ENCODE results near the gene LGALS13. TPM values are rescaled to one million over a fixed set of nuclear protein-coding genes. Genes with fewer than 3 reads are reported as not detected.

LGALS13 gene, protein sequence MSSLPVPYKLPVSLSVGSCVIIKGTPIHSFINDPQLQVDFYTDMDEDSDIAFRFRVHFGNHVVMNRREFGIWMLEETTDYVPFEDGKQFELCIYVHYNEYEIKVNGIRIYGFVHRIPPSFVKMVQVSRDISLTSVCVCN
- total RNA-seq, result not detected

DNA sequence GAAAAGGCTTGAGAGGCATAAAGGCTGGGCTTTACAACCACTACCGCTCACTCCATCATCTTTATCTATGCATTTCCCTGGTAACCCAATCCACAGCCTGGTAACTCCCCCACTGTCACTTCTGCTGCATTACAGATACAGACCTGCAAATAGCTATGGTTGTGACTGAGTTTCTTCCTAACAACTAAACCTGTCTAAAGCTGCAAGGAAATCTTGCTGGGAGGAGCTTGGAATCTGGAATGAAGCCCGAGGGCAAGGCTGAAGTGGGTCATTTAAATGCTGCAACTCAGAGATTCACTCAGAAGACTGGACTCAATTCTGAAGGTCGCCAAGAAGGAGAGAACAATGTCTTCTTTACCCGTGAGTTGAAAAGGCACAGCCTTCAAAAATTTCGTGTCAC lies at the start of gene LGALS13:
Gene LGALS13 (plus strand): TSS at position 301 of the 400 bp plus-strand sequence. CDS start 45 bp downstream, at position 346.

DNA sequence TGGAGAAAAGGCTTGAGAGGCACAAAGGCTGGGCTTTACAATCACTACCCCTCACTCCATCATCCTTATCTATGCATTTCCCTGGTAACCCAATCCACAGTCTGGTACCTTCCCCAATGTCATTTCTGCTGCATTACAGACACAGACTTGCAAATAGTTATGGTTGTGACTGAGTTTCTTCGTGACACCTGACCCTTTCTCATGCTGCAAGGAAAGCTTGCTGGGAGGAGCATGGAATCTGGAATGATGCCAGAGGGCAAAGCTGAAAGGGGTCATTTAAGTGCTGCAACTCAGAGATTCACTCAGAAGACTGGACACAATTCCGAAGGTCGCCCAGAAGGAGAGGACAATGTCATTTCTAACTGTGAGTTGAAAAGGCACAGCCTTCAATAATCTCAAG lies 53.3 kb downstream of the LGALS13 start, which contains the start of gene LGALS16:
Gene LGALS16 (plus strand): TSS at position 301 of the 400 bp plus-strand sequence. CDS start 49 bp downstream, at position 350.

Other genes starting within 250 kb of the LGALS13 start
- gene PAF1, start 211.4 kb upstream of the LGALS13 start, total RNA-seq, result 34.6 TPM
- 19.4 TPM for gene MED29, start 211.1 kb upstream of the LGALS13 start, total RNA-seq
- gene ZFP36, start 195.7 kb upstream of the LGALS13 start, total RNA-seq, result 23.1 TPM
- 34.6 TPM for gene PLEKHG2, start 189.9 kb upstream of the LGALS13 start, total RNA-seq
- gene RPS16, start 166.6 kb upstream of the LGALS13 start, total RNA-seq, result 77.1 TPM
- gene SUPT5H, start 156.9 kb upstream of the LGALS13 start, total RNA-seq, result 76.5 TPM
- 46.6 TPM for gene TIMM50, start 121.7 kb upstream of the LGALS13 start, total RNA-seq
- 9.5 TPM for gene DLL3, start 103.6 kb upstream of the LGALS13 start, total RNA-seq
- 1.7 TPM for gene SELENOV, start 87.4 kb upstream of the LGALS13 start, total RNA-seq
- gene EID2B, start 69.7 kb upstream of the LGALS13 start, total RNA-seq, result 14.8 TPM
- 14.2 TPM for gene EID2, start 62.4 kb upstream of the LGALS13 start, total RNA-seq
- not detected for gene LGALS16, start 53.4 kb downstream of the LGALS13 start, total RNA-seq
- not detected for gene LGALS14, start 102.0 kb downstream of the LGALS13 start, total RNA-seq
- gene CLC, start 135.5 kb downstream of the LGALS13 start, total RNA-seq, result not detected
- not detected for gene LEUTX, start 176.3 kb downstream of the LGALS13 start, total RNA-seq
- gene DYRK1B, start 231.6 kb downstream of the LGALS13 start, total RNA-seq, result 29.4 TPM
- 143 TPM for gene FBL, start 243.9 kb downstream of the LGALS13 start, total RNA-seq

All from camera-type eye (tissue), 1 donor.